WTC11 (cell line): ENCODE results near the gene ZNF646.

Source experiments
- ATF1 ChIP-seq: sonication (generic); formaldehyde crosslinking; IDR thresholded peaks from 2 replicates; pipeline ENCODE4 v1.8.1; 2023; ENCODE audit warnings: mild to moderate bottlenecking, moderate library complexity, missing genetic modification reagents
- ATF2 ChIP-seq: sonication (generic); formaldehyde crosslinking; IDR thresholded peaks from 2 replicates; pipeline ENCODE4 v1.8.1; 2022; ENCODE audit warnings: low read depth, missing genetic modification reagents, borderline replicate concordance
- ATF6 ChIP-seq: sonication (generic); formaldehyde crosslinking; IDR thresholded peaks from 2 replicates; pipeline ENCODE4 v1.8.1; 2023; ENCODE audit warnings: mild to moderate bottlenecking, missing genetic modification reagents
- CDX4 ChIP-seq: fragments of 250-450 bp; sonication (Bioruptor Pico); IDR thresholded peaks from 2 replicates; pipeline ENCODE4 v1.9.0; 2021; ENCODE audit warnings: moderate library complexity, mild to moderate bottlenecking, inconsistent platforms, borderline replicate concordance
- CTCF ChIP-seq: fragments of 200-600 bp; IDR thresholded peaks from 2 replicates; pipeline ENCODE4 v1.8.0; 2022; ENCODE audit warnings: antibody characterized with exemption
- E2F5 ChIP-seq: sonication (generic); formaldehyde crosslinking; IDR thresholded peaks from 2 replicates; pipeline ENCODE4 v1.8.1; 2022; ENCODE audit warnings: mild to moderate bottlenecking, moderate library complexity, missing genetic modification reagents
- EMX1 ChIP-seq: fragments of 250-450 bp; sonication (Bioruptor Pico); IDR thresholded peaks from 2 replicates; pipeline ENCODE4 v1.8.0; 2021; ENCODE audit warnings: mild to moderate bottlenecking
- FOXJ3 ChIP-seq: sonication (generic); formaldehyde crosslinking; IDR thresholded peaks from 2 replicates; pipeline ENCODE4 v1.9.0; 2021; ENCODE audit warnings: missing genetic modification reagents, mild to moderate bottlenecking, borderline replicate concordance
- MAX ChIP-seq: sonication (generic); formaldehyde crosslinking; IDR thresholded peaks from 2 replicates; pipeline ENCODE4 v1.8.0; 2022; ENCODE audit warnings: mild to moderate bottlenecking, missing genetic modification reagents
- PREB ChIP-seq: sonication (generic); formaldehyde crosslinking; IDR thresholded peaks from 2 replicates; pipeline ENCODE4 v1.8.1; 2022; ENCODE audit warnings: mild to moderate bottlenecking, missing genetic modification reagents, moderate library complexity, borderline replicate concordance
- SP1 ChIP-seq: sonication (generic); formaldehyde crosslinking; conservative IDR thresholded peaks from 2 replicates; pipeline ENCODE4 v1.8.1; 2022; ENCODE audit warnings: missing genetic modification reagents
- ZNF232 ChIP-seq: sonication (generic); formaldehyde crosslinking; IDR thresholded peaks from 2 replicates; pipeline ENCODE4 v1.8.0; 2022; ENCODE audit warnings: mild to moderate bottlenecking, missing genetic modification reagents
- ZNF263 ChIP-seq: sonication (generic); formaldehyde crosslinking; IDR thresholded peaks from 2 replicates; pipeline ENCODE4 v1.8.1; 2022; ENCODE audit warnings: low read depth, mild to moderate bottlenecking, moderate library complexity, missing genetic modification reagents
- ZNF512 ChIP-seq: sonication (generic); formaldehyde crosslinking; IDR thresholded peaks from 2 replicates; pipeline ENCODE4 v1.8.1; 2022; ENCODE audit warnings: missing genetic modification reagents, borderline replicate concordance

- no peak for TF ChIP-seq ATF6 (CRISPR knock-in tag)
- no peak for TF ChIP-seq PREB (CRISPR knock-in tag)
- TF ChIP-seq SP1 (CRISPR knock-in tag): no peak
- no peak for TF ChIP-seq CTCF
- no peak for TF ChIP-seq MAX
- TF ChIP-seq EMX1 (CRISPR knock-in tag): no peak
- no peak for TF ChIP-seq ZNF232 (CRISPR knock-in tag)
- TF ChIP-seq ZNF263: no peak
- TF ChIP-seq CDX4 (CRISPR knock-in tag): no peak
- TF ChIP-seq ATF1 (CRISPR knock-in tag): no peak
- no peak for TF ChIP-seq ZNF512 (CRISPR knock-in tag)
- no peak for TF ChIP-seq FOXJ3 (CRISPR knock-in tag)
- no peak for TF ChIP-seq ATF2 (CRISPR knock-in tag)
- TF ChIP-seq E2F5: no peak
Measured at GRCh38 chr16:31087481-31087880, 13.3 kb downstream of the ZNF646 start.
